GM21576 (cell line): ENCODE measurements around the gene LATS2.
"Not testable (repeated sequence)": the region's sequence is repeated elsewhere in the genome, so short reads cannot be mapped to it uniquely, and the experiment has no call there.

Source experiments
- ATAC-seq: cut with Tn5 transposase; IDR thresholded peaks from one replicate; pipeline ENCODE4 v1.9.1; 2021; ENCODE audit warnings: mild to moderate bottlenecking, moderate library complexity; ENCODE audit not compliant: unreplicated experiment

Gene LATS2

GRCh38 chr13:20969182-20969581 is 92.2 kb downstream of the LATS2 start:
- no peak for ATAC-seq

DNA sequence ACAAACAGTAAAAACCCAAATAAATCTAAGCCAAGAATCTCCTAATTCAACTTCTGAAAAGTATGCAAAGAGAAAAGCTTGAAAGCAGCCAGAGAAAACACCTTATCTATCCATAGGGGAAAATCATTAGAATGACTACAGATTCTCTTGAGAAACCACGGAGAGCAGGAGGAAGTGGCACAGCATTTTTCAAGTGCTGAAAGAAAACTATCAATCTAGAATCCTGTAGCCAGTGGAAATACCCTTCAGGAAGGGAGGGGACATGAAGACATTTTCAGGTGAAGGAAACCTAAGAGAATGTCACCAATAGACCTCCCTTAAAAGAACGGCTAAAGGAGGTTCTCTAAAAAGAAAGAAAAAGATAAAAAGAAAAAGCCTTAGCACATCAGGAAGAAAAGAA is 92.6 kb downstream of the LATS2 start:
- no peak for ATAC-seq

DNA sequence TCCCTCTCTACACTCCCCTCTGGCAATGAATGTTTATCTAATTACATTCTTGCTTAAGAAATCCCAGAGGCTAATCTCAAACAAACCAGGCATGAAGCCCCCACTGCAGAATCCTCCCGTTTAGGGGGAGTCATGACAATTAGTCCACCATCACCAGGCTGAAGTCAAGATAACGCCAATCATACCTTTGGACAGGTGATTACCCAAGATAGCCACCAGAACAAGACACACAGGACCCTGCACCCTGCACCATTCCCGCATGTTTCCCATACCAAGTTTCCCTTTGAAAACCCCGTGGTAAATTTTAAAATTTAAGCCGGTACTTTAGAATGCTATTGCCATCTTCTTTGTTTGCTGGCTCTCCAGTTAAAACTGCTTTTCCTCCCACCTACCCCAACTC is 94.0 kb downstream of the LATS2 start:
- ATAC-seq, result no peak

DNA sequence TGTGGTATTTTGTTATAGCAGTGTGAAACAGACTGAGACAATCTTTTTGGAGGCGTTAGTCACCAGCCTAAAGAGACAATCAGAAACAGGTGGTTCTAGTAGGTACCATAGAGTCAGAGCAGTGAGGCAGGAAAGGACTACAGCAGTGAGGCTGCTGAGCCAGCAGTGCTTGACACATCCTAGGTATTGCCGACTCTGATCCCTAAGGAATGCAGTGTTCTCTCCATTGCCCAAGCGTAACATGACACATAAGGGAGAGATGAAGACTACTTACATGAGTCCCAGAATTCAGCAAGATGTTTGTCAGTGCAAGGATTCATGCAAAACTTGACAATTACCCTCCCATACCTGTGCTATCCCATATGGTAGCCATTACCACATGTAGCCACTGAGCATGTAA is 96.5 kb downstream of the LATS2 start:
- no peak for ATAC-seq

- ATAC-seq, result not testable (repeated sequence)
Observed at GRCh38 chr13:20961663-20962062, 99.7 kb downstream of the LATS2 start.

DNA sequence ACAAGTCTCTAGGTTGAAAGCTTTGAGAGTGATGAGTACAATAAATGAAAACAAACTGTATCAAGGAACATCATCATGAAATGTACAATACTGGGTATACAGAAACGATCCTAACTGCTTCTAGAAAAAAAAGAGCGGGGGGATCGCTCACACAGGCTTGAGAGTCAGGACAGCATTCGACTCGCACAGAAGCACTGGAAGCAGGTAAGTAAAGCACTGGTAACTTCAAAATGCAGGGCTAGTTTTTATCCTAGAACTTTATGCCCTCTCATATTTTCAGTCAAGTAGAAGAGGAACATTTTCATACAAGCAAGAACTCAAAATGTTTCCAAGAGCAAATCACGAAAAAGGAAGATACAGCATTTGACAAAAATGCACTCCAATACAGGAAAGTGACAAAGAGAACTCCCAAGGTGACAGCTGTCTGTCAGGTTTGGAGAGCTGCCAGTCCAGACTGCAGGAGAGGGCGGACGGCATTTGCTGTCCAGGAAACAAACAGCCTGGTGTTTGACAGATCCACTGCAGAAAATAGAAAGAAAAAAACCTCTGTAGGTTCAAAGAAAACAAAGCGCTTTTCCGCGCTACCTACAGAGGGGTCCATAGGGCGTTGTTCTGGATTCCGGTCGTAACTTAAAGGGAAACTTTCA is 100.6 kb downstream of the LATS2 start:
- ATAC-seq, result no peak

GRCh38 chr13:20957049-20957620 is 104.3 kb downstream of the LATS2 start:
- ATAC-seq, result not testable (repeated sequence)

DNA sequence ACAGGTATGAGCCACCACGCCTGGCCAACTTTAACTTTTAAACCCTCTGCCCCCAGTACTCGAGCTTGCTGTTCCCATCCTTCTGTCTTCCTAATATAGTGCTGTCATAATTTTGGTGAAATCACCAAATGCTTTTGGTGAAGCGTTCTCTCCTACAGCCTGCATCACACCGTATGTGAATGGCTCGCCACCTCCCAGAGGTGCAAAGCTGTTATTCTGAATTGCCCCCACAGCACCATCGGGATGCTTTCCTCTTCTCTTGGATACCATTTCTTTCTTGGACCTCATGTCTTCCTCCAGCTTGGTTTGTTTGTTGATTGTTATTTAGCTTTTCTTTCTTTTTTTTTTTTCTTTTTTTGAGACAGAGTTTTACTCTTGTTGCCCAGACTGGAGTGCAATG is 105.9 kb downstream of the LATS2 start:
- no peak for ATAC-seq

DNA sequence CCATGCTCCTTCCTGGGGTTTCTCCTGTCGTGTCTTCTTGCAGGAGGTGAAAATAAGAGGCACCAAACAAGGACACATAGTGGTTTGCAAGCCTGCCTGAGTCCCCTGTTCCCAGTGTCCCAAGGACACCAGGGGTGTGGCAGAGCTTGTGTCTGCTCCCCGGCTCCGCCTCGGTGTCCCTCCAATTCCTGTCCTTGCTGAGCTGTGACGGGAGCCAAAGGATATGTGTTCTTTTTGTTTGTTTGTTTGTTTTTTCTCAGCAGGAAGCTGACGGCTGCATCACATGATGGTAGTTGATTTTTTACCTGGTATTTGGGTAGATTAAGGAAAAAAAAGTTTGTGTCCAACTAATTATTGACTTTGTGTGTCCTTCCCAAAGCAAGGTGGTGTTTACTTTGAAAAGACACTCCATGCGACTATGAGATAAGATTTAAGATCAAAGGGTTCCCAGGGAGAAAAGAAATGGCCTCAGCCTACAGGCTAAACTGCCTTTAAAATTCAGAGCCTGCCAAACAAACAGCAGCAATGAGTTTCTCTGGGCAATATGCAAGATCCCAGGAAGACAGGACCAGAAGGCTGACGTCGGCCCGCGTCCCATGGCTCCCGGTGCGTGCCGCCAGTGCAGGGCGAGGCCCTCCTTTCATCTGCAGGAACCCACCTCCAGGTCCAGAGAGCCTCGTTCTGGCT is 108.0 kb downstream of the LATS2 start:
- ATAC-seq, result no peak

DNA sequence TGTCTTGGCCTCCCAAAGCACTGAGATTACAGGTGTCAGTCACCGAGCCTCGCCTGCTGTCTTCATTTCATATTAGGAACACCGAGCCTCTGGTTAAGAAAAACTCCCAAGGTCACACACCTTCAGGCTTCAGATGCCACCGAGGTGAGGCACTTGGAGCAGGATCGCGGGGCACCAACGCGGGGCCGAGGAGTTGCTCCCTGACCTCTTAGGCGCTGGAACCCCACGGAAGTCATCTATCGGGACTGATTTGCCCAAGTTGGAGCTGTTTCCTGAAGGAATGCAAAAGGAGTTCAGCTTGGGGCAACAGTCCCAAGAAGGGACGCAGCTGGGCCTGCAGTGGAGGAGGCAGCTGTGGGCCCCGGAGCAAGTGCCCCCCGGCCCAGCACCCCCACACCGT is 108.5 kb downstream of the LATS2 start:
- no peak for ATAC-seq

GRCh38 chr13:20948001-20948400 is 113.4 kb downstream of the LATS2 start:
- not testable (repeated sequence) for ATAC-seq

DNA sequence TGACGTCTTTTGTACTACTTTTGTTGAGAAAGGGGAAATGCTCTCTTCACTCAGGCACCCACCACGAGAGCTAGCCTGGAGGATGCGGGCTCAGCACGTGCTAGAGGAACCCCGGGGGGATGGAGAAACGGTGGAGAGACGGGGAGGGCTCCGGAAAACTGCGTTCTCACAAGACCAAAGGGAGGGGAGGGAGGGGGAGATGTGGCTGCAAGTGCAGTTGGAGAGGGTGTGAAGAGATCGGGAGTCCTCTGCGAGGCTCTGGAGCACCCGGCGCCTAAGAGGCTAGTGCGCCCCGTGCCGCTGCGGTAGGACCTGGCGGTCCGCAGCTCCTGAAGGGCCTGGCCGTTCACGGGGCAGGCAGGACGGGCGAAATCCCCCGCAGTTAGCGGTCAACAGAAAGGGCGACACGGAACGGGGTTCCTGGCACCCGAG is 115.4 kb downstream of the LATS2 start:
- ATAC-seq, result no peak

GRCh38 chr13:20942938-20943559 is 118.3 kb downstream of the LATS2 start:
- ATAC-seq, result no peak

GRCh38 chr13:20940511-20940910 is 120.9 kb downstream of the LATS2 start:
- ATAC-seq, result not testable (repeated sequence)

DNA sequence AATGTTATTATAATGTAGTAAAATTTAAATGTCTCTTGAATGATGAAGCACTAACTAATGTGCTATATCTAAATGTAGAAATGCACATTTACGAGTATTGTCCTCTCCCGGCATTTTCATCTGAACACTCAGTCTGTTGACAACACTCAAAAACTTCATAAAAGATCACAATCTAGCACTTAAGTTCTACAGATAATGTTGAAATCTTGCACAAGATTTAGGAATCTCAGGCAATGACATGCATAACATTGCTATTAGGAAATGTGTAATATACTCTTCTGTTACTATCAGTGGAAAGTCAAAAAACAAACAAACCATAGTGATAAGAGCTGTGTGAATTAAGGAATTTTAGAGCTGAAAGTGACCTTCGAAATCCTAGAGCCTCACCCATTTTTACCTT is 121.3 kb downstream of the LATS2 start:
- ATAC-seq, result no peak

DNA sequence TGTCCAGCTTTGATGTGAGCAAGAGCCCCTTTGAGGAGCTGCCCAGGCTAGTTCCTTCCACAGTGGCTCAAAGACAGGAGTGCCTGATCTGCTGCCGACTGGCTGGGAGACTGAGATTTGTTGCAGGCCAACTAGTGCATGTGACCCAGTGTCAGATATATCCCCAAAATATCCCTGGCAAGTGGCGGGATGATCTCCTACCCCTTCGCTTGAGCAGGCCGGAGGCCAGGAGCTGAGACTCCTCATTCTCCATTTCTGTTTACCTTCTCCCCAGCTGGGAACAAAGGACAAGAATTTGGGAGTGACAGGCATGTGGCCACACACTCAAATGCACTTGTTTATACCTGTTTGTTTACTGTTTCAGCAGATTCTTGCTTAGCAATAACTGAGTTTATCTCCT is 121.7 kb downstream of the LATS2 start:
- ATAC-seq, result no peak

DNA sequence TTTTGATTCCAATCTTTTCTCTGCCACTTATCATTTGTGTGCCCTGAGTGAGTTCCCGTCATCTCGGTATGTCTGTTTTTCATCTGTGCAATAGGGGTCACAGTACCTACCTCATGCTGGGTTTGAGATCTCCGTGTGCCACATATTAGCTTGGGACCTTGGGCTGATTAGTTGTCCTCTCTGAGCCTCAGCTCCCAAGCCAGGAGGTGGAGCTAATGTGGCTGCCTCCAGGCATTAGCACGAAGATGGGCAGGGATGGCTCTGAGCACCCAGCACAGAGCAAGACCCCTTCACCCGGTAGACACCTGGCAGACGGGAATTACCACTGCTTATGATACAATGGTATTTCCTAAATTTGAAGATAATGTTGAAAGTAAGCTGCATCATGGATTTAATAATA is 123.1 kb downstream of the LATS2 start:
- ATAC-seq, result no peak

DNA sequence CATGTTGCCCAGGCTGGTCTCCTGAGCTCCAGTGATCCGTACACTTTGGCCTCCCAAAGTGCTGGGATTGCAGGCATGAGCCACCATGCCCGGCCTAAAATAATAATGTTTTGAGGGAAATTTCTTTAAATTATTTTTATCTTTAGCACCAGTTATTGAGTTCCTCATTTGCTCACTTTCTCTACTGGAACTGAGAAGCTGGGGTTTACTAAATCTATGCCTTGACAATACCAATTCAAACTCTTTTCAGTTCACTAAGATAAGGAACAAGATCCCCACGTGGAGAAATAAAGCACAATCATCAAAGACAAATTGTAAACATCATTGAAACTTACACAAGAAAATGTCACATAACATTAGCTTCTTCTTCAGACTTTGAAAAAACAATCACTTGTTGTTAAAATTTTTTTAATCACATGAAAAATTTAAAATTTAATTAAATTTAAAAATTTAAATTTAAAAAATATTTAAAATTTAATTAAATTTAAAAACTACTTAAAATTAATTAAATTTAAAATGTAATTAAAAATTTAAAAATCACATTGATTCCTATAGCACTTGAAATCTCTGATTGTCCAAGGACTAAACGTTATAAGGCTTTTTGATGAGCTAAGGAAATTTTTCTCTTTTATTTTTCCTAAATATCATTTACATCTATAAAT is 133.7 kb downstream of the LATS2 start:
- no peak for ATAC-seq

- ATAC-seq, result not testable (repeated sequence)
Observed at GRCh38 chr13:20925395-20925790, 136.0 kb downstream of the LATS2 start.

DNA sequence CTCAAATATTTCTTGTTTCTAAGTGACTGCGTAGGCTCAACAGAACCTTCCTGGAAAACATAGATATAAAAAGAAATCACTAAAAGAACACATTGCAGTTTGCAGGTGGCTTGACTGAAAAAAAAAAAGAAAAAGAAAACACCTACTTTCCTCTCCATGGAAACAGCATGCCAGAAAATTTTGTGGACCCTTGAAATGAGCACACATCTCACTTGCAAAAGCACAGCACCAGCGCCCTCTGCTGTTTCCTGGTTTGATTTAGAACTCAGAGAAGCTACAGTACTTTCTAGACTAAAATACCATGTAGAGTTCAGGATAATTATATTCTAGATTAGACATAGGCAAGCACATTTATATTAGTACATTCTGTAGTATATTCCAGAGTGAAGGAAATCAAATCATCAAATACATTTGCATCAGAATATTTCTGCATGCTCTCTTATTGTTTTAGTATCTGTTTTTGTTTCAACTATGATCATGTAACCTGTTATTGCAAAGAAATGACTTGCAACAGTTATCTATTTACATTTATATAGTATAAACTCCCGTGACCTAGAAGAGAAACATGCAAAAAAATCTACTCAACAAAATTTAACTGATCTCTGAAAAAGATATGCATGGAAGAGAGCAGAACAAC is 136.5 kb downstream of the LATS2 start:
- ATAC-seq, result no peak

DNA sequence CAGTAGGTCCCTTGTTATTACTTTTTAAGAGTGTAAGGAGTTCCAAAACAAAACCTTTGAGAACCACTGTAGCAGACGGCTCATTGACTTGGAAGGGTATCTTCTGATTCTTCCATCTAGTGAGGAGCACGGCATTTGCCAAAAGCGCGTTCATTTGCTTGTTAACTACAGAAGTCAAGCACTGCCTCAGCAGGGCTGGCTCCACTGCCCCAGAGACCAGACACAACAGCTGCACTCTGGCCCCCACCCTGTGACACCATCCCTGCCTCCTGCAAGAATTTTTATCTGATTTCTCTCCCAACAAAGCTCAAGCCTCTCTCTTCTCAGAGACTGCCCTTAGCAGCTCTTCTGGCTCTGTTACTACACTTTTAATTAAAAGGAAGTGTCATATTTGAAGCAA is 138.1 kb downstream of the LATS2 start:
- ATAC-seq, result no peak
